Stimulated activated CD4-positive, alpha-beta T cell treated with anti-CD3 and anti-CD28 coated beads, TNF-alpha, amount 100 ng/mL, for 4 hours (primary cell): ENCODE results near the gene TMEM18.

Source experiments
- DNase-seq, 3 experiments: peaks; one replicate each; pipeline ENCODE4 v3.0.0-alpha.2; 2020; ENCODE audit warnings: low read depth in 3 of 3

The TMEM18 gene

DNA sequence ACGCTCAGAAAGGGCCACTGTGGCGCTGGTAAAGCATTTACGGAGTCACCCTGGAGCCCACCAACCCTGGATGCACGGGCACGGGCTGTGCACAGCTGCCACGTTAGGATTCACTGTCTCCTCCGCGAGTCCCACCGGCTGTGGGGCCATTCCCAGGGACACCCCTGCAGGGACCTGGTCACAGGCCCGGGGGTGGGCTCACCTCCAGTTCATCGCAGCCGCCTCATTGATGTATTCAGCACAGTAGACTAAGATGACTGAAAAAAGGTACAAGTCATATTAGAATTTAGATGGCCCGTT is 4.7 kb downstream of the TMEM18 start:
- DNase-seq = no peak

DNA sequence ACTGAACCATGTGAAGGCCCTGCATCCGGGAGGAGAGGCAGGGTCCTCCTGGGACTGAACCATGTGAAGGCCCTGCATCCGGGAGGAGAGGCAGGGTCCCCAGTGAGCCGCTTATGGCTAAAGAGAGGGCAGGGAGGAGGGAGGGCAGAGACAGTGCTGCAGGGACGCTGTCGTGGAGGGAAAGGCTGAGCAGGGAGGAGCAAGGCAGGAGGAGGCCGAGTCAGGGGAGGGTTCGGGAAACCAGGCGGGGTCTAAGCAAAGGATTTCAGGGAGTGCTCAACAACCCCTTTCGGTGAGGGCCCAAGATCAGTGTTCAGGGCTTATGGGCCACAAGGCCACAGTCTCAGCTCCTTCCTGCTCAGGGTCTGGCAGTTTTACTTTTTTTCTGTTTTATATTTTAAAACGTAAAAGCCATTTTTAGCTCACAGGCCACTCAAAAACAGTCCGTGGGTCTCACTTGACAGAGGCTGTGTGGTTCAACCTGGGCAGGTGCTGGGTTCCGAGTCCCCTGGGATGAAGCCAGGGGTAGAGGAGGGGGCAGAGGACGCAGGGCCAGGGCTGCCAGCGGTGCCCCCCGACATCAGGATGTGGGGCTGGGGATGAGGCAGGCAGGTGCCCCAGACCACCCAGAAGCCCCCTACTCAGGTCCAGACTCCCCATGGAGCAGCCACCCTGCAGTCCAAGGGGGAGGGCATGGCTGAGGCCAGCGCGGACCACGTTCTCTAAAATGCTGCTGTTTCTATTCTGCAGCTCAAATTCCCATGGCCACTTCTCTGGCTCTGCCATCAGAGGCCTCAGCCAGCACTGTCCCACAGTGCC is 5.2 kb downstream of the TMEM18 start:
- no peak for DNase-seq

DNA sequence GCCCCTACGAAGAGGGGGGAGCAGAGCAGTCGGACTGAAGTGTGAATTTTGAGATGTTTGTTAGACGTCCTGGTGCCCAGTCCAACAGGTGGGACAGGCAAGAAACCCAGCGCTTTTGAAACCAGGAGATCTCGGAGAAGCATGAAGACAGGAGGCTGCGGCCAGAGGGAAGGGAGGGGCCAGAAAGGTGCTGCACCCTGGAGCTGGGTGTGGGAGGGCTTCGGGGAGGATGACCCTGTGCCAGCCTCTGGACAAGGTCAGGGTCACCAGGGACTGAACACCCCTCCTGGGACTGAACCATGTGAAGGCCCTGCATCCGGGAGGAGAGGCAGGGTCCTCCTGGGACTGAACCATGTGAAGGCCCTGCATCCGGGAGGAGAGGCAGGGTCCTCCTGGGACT is 6.1 kb downstream of the TMEM18 start:
- no peak for DNase-seq

DNA sequence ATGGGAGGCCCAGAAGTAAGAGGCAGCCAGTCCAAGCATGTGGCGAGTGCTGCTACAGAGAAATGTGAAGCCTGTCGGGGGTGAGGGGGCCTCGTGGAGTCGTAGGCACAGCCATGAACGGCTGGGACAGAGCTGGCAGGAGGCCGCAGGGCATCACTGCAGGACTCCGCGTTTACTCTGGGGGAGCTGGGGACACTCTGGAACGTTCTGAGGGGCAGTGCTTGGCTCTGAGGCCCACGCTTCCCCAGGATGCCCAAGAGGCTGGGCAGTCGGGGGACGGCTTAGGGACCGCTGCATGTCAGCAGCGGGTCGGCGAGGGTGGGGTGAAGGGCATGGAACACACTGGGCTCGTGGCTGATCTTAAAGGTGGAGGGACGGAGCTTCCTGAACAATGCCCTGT is 6.6 kb downstream of the TMEM18 start:
- no peak for DNase-seq

DNA sequence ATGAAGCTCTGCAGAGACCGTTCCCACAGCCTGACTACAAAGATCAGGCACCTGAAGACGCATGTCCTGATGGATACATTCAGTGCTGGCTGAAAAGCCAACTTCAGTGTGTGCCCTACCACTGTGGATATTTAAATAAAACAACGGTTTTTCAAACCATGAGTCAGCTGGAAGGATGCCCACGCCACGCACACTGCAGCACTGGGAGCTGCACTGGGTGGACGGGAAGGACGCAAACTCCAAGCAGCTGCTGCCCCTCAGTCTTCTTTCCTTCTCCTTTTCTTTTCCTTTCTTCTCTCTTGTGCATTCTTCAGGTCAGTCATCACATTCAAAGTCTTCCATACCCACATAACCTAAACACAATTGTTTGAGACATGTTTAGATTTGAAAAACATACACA is 7.9 kb downstream of the TMEM18 start:
- no peak for DNase-seq

DNA sequence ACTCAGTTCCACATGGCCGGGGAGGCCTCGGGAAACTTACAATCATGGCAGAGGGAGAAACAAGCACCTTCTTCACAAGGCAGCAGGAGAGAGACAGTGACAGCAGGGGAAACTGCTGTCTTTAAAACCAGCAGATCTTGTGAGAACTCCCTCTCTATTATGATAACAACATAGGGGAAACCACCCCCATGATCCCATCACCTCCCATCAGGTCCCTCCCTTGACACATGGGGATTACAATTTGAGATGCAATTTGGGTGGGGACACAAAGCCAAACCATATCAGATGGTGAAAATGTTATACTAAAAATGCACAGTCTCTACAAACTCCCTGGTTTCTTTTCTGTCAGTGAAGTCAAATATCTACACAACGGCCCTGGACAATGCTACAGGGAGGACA is 9.2 kb downstream of the TMEM18 start:
- DNase-seq = no peak

DNA sequence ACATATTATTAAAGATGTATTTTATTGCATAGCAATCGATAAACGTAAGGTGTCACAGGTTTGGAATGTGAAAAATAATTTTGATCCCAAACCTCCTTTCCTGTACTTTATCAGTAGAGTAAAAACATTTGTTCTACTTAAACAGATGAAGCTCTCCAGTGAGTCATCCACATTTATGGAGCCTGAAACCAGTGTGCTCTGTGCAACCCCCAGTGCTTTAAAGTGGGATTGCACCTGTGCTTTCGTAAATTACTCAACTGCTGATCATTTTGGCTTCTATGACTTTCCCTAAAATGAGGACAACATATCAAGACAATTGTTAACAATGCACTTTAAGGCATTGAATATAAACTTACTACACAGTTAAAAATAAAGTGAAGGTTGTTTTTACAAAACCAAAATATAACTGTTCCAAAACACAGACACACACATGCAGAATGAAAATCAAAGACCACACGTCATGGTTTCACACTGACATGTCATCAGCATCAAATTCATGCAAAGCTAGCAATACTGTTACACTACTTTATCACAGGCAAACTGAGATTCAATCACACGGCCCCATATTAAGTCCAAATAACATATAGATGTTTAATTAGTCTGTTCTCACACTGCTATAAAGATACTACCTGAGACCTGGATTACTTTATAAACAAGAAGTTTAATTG is 9.7 kb downstream of the TMEM18 start:
- no peak for DNase-seq

DNA sequence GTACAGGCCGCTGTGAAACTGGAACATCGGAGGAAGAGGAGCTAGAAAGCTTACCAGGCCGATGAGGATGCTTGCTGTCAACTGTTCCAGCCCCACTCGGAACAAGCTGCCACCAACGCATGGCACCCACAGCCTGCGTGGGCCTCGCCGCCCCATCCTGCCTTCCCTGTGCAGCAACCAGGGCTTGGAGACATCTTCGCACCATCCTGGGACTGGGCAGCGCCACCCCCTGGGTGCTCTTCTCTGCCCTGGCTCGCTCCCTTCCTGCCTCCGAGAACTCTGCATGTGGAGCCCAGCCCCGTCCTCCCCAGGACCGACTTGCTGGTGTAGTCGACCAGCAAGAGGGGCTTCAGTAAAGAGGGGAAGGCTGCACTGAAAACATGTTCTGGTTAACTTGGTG is 10.8 kb downstream of the TMEM18 start:
- no peak for DNase-seq

DNA sequence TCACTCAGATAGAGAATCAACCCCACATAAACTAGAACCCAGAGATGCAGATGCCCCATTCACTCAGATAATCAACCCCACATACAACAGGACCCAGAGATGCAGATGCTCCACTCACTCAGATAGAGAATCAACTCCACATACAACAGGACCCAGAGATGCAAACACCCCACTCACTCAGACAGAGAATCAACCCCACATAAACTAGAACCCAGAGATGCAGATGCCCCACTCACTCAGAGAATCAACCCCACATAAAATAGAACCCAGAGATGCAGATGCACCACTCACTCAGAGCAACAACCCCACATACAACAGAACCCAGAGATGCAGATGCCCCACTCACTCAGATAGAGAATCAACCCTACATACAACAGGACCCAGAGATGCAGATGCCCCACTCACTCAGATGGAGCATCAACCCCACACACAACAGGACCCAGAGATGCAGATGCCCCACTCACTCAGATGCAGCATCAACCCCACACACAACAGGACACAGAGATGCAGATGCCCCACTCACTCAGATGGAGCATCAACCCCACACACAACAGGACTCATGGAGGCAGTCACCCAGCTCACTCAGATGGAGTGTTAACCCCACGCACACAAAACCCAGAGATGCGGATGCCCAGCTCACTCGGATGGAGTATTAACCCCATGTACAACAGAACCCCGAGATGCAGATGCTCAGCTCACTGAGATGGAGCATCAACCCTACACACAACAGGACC is 11.7 kb downstream of the TMEM18 start:
- no peak for DNase-seq

DNA sequence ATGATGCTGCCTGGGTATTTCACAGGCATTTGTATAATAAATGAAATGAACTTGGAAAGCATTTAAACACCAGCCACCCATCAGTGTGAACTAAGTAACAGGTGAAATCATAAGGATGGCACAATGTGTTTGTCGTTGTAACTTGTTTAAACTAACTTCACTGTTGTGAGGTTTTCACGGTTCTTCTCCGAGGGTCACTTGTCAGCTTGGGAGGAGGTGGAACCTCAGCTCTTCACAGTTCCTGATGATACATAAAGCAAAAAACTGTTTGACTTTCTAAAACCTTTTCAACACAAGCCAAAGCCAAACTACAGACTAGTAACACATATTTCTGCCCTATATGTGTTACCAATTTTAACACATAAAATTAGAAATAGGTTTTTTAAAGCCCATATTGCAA is 13.1 kb downstream of the TMEM18 start:
- no peak for DNase-seq

DNA sequence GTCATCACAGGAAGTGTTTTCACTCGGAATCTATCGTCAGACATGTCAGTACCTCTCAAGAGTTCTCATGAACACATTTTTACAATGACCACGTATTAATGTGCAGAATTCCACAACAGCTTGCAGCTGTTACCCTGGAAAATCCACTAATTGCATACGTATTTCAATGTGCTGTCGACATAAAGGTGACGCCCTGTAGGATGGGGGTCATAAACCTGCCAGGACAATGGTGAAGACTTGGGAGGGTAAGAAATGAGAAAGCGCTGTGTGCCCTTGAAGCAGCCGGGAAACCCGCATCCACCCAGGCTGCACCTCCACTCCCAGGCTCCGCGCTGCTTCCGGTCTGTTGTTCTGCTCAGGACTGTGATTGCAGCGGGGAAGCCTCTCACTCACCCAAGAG is 14.0 kb downstream of the TMEM18 start:
- no peak for DNase-seq

DNA sequence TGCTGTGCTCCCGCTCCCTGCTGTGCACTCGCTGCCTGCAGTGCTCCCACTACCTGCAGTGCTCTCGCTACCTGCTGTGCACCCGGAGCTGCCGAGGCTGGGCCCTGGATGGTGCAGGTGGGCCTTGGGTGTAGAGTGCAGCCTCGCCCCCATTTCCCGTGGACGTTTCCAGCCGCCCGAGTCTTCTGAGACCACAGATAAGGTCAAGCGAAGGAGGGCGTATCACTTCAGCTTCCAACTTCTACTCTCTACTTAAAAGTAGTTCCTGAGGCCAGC is 15.9 kb downstream of the TMEM18 start:
- no peak for DNase-seq

DNA sequence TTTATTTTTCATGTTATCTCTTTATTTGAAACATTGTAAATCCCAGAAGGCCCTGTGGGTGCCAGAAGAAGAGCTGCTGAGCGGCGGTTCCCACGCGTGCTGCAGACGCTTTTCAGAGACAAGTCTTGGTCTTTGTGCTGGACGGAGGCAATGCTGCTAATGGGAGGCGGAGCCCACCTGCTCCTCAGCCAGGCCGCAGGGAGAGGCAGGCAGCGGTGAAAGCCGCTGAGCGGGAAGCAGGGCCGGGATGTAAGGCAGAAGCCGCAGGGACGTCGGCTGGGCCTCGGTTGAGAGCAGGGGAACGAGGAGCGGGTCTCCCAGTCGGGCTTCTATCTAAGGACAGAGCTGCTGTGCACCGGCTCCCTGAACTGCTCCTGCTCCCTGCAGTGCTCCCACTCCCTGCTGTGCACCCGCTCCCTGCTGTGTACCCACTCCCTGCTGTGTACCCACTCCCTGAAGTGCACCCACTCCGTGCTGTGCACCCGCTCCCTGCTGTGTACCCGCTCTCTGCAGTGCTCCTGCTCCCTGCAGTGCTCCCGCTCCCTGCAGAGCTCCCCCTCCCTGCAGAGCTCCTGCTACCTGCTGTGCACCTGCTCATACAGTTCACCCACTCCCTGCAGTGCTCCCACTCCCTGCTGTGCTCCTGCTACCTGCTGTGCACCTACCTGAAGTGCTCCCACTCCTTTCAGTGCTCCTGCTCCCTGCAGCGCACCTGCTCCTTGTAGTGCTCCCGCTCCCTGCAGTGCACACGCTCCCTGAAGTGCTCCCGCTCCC is 16.4 kb downstream of the TMEM18 start:
- DNase-seq = no peak

DNA sequence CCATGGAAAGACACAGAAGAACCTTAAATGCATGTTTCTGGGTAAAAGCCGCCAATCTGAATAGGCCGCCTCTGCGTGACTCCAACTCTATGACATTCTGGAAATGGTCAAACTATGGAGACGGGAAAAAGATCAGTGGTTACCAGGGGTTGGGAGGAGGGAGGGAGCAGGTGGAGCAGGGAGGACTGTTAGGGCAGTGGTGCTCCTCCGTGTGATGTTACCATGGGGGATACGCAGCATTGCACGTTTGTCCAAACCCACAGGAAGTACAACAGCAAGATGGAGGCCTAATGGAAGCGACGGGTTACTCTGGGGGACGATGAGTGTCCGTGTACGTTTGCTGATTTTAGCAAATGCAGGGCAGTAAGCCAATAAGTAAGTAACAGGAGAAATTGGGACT is 17.2 kb downstream of the TMEM18 start:
- DNase-seq = no peak

DNA sequence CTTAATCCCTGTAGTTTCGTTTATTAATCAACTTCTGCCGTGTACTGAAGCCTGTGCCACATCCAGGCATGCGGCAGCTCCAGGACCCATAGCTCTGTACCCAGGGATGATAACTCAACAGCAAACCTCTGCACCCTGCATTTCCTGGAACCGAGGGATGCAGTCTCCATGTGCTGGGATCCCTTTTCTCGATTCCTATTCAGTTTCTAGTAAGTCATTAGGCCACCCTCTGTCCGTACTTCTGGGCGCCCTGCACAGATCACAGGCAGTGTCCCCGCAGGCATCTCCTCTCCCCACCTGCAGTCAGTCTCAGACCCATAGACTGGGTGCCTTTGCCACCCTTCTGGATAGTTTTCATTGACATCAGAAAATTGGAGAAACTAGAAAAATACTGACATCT is 18.8 kb downstream of the TMEM18 start:
- no peak for DNase-seq

DNA sequence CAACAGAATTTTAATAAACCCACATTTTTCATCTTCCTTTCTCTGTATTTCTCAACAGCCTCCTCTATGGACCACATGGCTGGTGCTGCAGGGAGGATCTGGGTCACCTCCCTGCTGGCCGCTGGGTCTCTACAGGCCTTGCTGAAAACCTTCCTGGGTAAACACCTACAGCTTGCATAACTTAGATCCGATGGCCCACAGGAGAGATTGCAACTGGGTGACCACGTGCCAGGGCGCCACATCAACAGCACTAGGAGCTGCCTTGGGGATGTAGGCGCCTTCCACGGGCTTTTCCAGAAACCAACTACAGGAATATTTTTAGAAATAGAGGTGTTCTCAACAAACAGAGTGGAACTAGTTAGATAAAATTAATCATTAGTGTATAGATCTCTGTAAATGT is 19.4 kb downstream of the TMEM18 start:
- no peak for DNase-seq

DNA sequence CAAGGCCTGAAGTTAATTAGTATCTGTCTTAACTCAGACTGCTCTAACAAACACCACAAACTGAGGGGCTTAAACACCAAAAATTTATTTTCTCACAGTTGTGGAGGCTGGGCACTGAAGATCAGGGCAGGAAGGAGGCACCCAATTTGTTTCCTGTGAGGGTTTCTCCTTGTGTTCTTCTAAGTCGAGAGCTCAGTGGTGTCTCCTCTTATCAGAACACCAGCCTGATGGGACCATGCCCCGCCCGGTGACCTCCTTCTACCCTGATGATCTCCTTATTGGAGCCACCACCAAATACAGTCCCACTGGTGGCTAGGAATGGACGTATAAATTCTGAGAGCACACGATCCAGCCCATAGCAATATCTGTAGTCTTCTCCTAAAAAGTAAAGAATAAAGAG is 20.5 kb downstream of the TMEM18 start:
- DNase-seq = no peak

DNA sequence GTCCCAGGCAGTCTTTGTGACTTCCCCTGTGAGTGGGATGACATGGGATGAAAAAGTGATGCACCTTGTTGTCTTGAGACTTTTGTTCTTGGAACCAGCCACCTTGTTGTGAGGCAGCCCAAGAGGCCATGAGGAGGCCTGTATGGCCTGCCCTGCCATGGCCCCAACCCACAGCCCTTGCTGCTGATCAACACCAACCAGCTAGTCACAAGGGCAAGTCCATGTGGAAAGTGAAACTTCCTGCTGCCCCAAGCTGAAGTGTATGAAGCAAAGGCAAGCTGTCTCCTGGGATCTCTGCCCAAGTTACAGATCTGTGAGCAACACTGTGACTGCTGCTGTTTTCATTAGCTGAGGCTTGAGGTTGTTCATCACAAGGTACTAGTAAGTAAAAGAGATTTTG is 21.6 kb downstream of the TMEM18 start:
- DNase-seq = no peak

DNA sequence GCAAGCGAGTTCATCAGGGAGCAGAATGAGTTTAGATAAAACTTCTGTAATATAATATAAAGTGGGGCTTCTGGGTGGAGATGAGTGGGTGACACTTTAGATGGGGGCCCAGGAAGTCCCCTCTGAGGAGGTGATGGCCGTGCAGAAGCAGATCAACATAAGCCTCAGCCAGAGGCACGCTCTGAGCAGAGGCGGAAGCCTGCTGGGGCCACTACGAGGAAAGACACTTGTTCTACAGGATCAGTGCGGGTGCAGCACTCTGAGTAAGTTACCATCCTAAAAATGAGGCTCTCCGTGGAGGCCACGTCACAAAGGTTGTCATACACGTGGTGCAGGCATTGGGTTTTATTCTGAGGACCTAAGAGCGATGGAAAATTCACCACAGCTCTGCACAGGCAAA is 22.3 kb downstream of the TMEM18 start:
- no peak for DNase-seq

DNA sequence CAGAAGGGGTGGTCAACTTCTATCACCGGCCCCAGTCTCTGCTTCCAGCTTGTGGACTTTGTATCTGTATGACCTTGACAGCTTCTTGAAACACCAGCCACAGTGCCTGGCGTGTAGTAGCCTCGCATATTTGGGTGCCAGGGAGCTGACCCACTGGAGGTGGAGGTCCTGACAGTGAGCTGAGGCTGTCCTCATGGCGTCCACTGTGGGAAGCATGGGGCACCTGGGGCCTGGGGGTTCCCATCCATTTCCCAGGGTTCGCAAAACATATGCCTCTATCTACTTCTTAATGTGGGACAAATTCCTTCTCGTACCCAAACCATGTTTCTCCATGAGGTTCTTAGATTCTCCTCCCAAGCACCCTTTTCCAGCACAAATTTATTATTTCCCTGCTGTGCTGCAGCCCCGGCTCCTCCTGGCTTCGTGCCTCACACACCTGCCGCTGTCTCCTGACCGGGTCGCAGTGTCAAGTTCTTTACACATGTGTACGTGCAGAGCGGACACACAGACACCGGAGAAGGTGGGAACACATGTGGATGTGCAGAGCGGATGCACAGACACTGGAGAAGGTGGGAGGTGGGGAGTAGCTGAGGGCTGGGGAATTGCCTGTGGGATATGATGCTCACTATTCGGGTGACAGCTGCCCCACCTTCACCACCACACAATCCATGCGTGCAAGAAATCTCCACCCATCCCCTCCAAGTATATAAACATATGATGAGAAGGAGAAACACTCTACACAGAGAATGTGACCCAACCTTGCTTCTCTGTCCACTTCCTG is 23.4 kb downstream of the TMEM18 start:
- DNase-seq = no peak

DNA sequence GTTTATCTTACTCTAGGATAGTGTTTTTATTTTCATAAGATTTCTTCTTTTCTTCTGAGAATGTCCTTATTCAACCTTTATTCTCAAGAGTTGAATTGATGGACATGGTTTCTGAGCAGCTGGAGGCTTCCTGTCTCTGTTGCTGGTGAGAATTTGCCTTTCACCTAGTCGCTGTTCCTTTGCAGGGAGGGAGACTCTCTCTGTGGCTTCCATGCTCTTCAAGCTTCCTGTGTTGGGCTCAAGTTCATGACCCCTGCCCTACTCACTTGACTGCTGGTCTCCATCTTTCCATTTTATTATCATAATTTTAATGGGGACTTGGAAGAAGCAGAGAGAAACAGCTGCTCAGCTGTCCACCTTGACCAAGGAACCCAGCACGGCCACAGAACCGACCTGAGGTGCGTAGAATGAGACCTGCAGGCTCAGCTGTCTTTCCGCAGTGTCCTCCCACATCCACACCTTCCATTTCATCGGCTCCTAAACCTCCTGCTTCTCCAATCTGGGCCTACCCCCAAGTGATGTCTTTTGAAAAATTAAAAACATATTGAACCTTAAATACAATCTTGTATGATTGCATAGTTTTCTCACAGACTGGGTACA is 24.2 kb downstream of the TMEM18 start:
- DNase-seq = no peak
